ENCODE measurements around the gene CABP5.

Gene CABP5

DNA sequence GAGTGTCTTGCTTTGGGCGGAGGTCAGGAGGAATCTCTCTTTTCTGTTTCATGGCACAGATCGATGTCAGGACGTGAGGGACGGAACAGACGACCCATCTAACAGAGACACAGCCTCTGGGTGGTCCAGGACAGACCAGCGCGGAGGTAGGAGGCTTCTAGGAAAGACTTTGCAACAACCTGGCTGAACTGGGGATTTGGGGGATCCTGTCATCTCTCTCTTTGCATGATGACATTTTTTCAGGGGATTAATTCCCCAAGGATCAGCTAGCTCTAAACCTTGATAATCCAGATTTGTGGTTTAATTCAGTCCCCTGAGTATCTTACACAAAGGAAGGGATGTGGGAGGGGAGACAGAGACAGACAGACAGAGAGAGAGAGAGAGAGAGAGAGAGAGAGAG, 14.4 kb downstream of the CABP5 start:
- no peak for DNase-seq

DNA sequence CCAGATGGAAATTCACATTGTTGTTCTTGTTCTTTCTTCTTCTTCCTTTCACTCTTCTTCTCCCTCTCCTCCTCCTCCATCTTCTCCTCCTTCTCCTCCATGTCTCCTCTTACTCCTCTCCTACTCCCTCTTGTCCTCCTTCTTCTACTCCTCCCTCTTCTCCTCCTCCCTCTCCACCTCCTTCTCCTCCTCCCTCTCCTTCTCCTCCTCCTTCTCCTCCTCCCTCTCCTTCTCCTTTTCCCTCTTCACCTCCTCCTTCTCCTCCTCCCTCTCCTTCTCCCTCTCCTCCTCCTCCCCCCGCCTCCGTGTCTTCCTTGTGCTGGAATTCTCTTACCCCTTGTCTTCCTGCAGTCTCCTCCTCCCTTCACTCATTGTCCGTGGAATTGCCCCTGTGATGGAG, 18.4 kb downstream of the CABP5 start:
- DNase-seq = no peak

DNA sequence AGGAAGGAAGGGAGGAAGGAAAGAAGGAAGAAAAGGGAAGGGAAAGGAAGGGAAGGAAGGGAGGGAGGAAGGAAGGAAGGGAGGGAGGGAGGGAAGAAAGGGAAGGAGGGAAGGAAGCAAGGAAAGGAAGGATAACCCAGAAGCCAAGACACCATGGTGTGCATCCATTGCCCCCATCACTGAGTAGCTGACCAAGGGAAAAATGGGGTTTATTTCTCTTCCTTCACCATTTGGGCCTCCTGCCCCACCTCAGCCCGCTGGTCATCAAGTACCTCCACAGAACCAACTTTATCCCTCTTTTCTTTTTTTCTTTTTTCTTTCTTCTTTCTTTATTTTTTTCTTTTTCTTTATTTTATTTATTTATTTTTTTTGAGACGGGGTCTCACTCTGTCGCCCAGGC, 20.4 kb downstream of the CABP5 start:
- DNase-seq = no peak

DNA sequence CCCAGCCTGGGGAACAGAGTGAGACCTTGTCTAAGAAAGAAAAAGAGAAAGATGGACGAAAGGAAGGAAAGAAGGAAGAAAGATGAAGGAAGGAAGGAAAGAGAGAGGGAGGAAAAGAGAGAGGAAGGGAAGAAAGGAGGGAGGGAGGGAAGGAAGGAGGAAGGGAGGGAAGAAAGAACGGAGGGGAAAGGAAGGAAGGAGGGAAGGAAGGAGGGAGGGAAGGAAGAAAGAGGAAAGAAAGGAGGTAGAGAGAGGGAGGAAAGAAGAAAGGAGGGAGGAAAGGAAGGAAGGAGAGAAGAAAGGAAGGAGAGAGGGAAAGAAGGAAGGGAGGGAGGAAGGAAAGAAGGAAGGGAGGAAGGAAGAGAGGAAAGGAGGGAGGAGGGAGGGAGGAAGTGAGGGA, 20.9 kb downstream of the CABP5 start:
- DNase-seq = no peak

GRCh38 chr19:48020686-48021085, 23.2 kb downstream of the CABP5 start:
- DNase-seq = no peak

GRCh38 chr19:48010932-48011758, 32.7 kb downstream of the CABP5 start:
- no peak for DNase-seq

DNA sequence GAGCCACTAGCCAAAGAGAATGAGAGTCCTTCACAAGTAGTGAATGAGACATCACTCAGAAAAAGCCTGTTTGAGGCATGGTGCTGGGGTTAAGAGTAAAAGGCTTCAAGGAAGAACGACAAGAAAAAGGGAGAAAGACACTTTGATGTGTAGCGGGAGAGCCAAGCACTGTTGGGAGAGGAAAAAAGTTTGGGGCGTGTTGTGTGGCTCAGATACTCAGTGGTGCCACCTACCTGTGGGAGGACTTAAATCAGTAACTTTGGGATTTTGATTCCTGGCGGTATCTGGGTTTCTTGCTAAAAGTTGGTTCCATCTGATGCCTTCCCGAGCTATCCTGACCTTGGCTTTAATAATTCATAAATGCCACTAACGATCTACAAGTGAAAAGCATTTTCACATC, 37.1 kb downstream of the CABP5 start:
- no peak for DNase-seq

- no peak for DNase-seq
Measured at GRCh38 chr19:48004236-48004635, 39.6 kb downstream of the CABP5 start.

- DNase-seq = no peak
Measured at GRCh38 chr19:48000846-48001245, 43.0 kb downstream of the CABP5 start.

- no peak for DNase-seq
Measured at GRCh38 chr19:47998800-47999199, 45.1 kb downstream of the CABP5 start.

GRCh38 chr19:47996230-47996727, 47.6 kb downstream of the CABP5 start:
- DNase-seq = no peak

DNA sequence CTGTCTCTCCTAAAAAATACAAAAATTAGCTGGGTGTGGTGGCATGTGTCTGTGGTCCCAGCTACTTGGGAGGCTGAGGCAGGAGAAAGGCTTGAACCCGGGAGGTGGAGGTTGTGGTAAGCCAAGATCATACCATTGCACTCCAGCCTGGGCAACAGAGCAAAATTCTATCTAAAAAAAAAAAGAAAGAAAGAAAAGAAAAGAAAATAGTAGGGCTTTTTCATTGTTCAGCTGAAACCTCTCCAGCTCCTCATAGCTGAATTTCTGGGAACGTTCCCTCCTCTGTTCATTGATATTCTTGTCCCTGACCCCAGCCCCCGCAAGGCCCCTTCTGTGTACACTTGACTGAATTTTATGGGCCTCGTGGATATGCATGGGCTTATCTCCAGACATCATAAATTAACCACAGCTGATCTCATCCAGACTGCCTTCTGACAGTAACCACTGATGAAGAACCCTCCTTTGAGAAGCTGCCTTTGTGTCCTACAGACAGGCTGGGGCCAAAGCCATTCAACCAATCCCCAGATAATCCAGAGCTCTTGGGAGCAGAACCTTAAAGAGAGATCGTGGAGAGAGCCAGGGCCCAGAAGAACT, 49.6 kb downstream of the CABP5 start, which contains the start of gene ELSPBP1:
ELSPBP1 (plus strand) TSS at position 424 of the 594 bp plus-strand sequence. CDS start 14,036 bp downstream, outside the sequence.
- no peak for DNase-seq

- no peak for DNase-seq
Measured at GRCh38 chr19:47992070-47992469, 51.8 kb downstream of the CABP5 start, which contains the start of gene BSPH1. TSS of gene BSPH1 (minus strand) at chr19:47992170. CDS start at chr19:47992081, 89 bp downstream.

DNA sequence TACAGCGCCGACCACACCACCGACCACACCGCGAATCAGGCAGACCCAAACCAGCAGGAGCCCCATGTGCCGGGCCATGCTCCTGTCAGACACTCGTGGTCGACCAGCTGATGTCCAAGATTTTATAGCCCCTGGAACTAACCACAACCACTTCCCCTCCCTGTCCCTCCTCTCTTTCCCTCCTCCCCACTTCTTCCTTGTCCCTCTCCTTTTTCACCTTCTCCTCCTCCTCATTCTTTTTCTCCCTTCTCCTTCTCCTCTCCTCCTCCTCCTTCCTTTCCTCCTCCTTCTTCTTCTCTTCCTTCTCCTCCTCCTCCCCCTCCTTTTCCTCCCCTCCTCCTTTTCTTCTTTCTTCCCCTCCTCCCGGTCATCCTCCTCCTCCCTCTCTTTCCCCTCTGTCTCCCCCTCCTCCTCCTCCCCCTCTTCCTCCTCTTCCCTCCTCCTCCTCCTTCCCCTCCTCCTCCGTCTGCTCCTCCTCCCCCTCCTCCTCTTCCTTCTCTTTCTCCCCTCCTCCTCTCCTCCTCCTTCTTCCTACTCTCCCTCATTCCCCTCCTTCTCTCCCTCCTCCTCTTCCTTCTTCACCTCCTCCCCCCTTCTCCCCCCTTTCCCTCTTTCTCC, 52.6 kb downstream of the CABP5 start:
- no peak for DNase-seq

All from DMS153 (cell line).